Upper lobe of right lung (tissue), 1 donor: ENCODE data around the gene PSMC2. TPM values are rescaled to one million over a fixed set of nuclear protein-coding genes. Genes with fewer than 3 reads are reported as not detected.

Experiments used
- ATAC-seq: fragments of 200-7000 bp; cut with Tn5 transposase; one replicate; pipeline ENCODE4 v1.9.1; 2020; ENCODE audit warnings: mild to moderate bottlenecking, moderate library complexity
- DNase-seq: peaks from one replicate; pipeline ENCODE4 v3.0.0-alpha.2; 2020
- H3K27ac ChIP-seq: fragments of 200-600 bp; one replicate; pipeline ENCODE4 v1.8.0; 2022
- H3K27me3 ChIP-seq: fragments of 200-600 bp; one replicate; pipeline ENCODE4 v1.8.0; 2022; ENCODE audit warnings: mild to moderate bottlenecking
- H3K36me3 ChIP-seq: fragments of 200-600 bp; one replicate; pipeline ENCODE4 v1.8.0; 2022
- H3K4me1 ChIP-seq: fragments of 200-600 bp; one replicate; pipeline ENCODE4 v1.8.0; 2022
- H3K4me3 ChIP-seq: fragments of 200-600 bp; one replicate; pipeline ENCODE4 v1.8.0; 2022; ENCODE audit warnings: mild to moderate bottlenecking
- H3K9me3 ChIP-seq: fragments of 200-600 bp; one replicate; pipeline ENCODE4 v1.8.0; 2022
- intact Hi-C: fragments of 100-400 bp; cut with DNase I; formaldehyde crosslinking; loops from one replicate; pipeline ENCODE4 v1.11.0; 2022
- total RNA-seq: library from RNA; stranded (reverse); fragmentation: NEBNext Ultra II Directional; extraction: Animal tissue kit (Norgen Biotek cat#: 25700); gene quantifications from one replicate; pipeline ENCODE4 v1.2.1, GENCODE V29; 2021
- TF ChIP-seq, protein P1 (sequence below): fragments of 200-600 bp; IDR thresholded peaks from one replicate; pipeline ENCODE4 v1.8.0; 2022; ENCODE audit warnings: antibody characterized with exemption
- donor health status: DM: no; HTN: yes; CAD: no; lungs with severe emphysema.

Gene PSMC2
- total RNA-seq, 1 donor from 2014 or later, result 97.6 TPM

DNA sequence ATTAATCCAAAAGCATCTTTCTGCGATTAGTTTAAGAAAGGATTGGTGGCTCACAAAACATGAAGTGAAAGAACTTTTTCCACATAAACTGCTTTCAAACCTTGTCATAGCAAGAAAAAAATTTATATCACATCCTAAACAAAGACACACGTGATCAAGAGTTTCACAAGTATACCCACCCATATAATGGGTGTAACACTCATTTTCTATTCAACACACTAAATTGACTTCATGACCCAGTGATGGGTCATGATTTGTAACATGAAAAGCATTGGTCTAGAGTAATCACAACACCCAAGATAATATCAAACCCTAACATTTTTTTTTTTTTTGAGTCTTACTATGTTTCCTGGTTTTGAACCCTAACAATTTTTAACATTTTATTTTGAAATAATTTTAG is 32.6 kb upstream of the PSMC2 start:
- H3K27me3 ChIP-seq, result no peaks in the 10 kb centered on the region
- ATAC-seq, result no peak
- intact Hi-C loops, result no loop called here
- peaks cover 99% of the 10 kb centered on the region for H3K36me3 ChIP-seq
- no peaks in the 10 kb centered on the region for H3K4me1 ChIP-seq
- DNase-seq, result no peak
- TF ChIP-seq, protein P1, sequence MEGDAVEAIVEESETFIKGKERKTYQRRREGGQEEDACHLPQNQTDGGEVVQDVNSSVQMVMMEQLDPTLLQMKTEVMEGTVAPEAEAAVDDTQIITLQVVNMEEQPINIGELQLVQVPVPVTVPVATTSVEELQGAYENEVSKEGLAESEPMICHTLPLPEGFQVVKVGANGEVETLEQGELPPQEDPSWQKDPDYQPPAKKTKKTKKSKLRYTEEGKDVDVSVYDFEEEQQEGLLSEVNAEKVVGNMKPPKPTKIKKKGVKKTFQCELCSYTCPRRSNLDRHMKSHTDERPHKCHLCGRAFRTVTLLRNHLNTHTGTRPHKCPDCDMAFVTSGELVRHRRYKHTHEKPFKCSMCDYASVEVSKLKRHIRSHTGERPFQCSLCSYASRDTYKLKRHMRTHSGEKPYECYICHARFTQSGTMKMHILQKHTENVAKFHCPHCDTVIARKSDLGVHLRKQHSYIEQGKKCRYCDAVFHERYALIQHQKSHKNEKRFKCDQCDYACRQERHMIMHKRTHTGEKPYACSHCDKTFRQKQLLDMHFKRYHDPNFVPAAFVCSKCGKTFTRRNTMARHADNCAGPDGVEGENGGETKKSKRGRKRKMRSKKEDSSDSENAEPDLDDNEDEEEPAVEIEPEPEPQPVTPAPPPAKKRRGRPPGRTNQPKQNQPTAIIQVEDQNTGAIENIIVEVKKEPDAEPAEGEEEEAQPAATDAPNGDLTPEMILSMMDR, result no peak
- no peak overlapping the region for H3K4me3 ChIP-seq
- no peak overlapping the region for H3K27ac ChIP-seq
- H3K9me3 ChIP-seq, result no peaks in the 10 kb centered on the region

DNA sequence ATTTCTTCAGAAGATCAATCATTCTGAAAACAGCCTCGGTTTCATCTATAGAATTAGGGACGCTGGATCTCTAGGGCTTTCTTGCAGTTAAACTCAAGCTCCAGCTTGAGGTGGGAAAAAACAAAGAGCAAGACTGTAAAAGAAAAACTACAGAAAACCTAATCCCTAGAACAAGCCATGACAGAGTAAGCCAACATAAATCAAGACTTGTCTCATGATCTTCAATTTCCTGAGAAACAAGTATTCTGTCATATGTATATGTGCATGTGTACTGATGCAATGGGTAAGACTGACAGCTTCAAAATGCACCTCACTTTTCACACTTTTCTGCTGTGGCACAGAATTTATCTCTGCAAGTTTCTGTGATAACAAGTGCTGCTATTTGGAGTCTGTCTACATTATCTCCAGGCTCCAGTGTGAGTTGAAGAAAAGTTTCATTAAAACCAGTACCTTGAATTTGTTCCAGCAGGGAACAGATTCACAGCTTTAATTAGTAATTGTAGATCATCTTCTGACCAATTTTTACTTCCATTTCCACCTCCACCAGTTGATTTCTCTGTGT is 31.0 kb upstream of the PSMC2 start:
- Histone ChIP-seq H3K27me3 (no peaks in the 10 kb centered on the region), H3K36me3 (peaks cover 99% of the 10 kb centered on the region), H3K4me1 (no peaks in the 10 kb centered on the region), H3K4me3 (no peak overlapping the region), H3K27ac (no peak overlapping the region), H3K9me3 (no peaks in the 10 kb centered on the region)
- TF ChIP-seq, protein P1, result no peak
- DNase-seq (no peak), ATAC-seq (no peak)
- intact Hi-C loops, result no loop called here

- Histone ChIP-seq H3K9me3 (no peaks in the 10 kb centered on the region), H3K27me3 (no peaks in the 10 kb centered on the region), H3K27ac (no peak overlapping the region), H3K4me1 (no peaks in the 10 kb centered on the region), H3K36me3 (peaks cover 99% of the 10 kb centered on the region), H3K4me3 (no peak overlapping the region)
- TF ChIP-seq, protein P1, result no peak
- intact Hi-C loops, result no loop called here
- ATAC-seq (no peak), DNase-seq (no peak)
Measured at GRCh38 chr7:103317009-103317408, 30.4 kb upstream of the PSMC2 start.

- DNase-seq (no peak), ATAC-seq (no peak)
- Histone ChIP-seq H3K27ac (no peak overlapping the region), H3K9me3 (no peaks in the 10 kb centered on the region), H3K36me3 (peaks cover 75% of the 10 kb centered on the region), H3K4me1 (no peaks in the 10 kb centered on the region), H3K4me3 (no peak overlapping the region), H3K27me3 (no peaks in the 10 kb centered on the region)
- TF ChIP-seq, protein P1, result no peak
- intact Hi-C loops, result no loop called here
Measured at GRCh38 chr7:103325744-103326143, 21.7 kb upstream of the PSMC2 start.

- intact Hi-C loops, result no loop called here
- no peak overlapping the region for H3K27ac ChIP-seq
- H3K36me3 ChIP-seq, result peaks cover 88% of the 10 kb centered on the region
- no peak overlapping the region for H3K4me3 ChIP-seq
- DNase-seq (no peak), ATAC-seq (peak; percentile 49)
- TF ChIP-seq, protein P1, result no peak
- H3K9me3 ChIP-seq, result no peaks in the 10 kb centered on the region
- H3K4me1 ChIP-seq, result peaks cover 2% of the 10 kb centered on the region
- H3K27me3 ChIP-seq, result no peaks in the 10 kb centered on the region
Measured at GRCh38 chr7:103336761-103337160, 10.7 kb upstream of the PSMC2 start.

DNA sequence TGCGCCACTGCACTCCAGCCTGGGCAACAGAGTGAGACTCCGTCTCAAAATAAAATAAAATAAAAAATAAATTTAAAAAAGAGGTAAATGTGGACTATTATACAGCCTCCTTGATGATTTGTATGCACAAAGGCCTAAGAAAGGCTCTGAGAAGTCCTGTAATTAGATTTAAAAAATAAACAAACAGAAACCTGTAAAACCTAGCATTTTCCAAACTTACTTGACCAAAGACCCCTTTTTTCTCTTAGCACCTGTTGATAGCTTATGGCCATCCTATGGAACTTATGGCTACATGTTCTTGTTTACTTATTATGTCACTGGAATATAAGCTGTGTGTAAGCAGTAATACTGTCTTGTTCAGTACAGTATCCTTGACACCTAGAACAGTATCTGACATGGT is 8.6 kb upstream of the PSMC2 start:
- intact Hi-C loops, result no loop called here
- no peak for ATAC-seq
- Histone ChIP-seq H3K4me3 (no peak overlapping the region), H3K4me1 (peaks cover 14% of the 10 kb centered on the region), H3K36me3 (peaks cover 76% of the 10 kb centered on the region), H3K27me3 (no peaks in the 10 kb centered on the region), H3K27ac (no peak overlapping the region), H3K9me3 (no peaks in the 10 kb centered on the region)
- TF ChIP-seq, protein P1, result no peak
- no peak for DNase-seq
